Activated T-cell treated with anti-CD3 and anti-CD28 coated beads, Interleukin-2, amount 50 U/mL, for 72 hours (primary cell): ENCODE data around the gene VWDE. TPM values are rescaled to one million over a fixed set of nuclear protein-coding genes. Genes with fewer than 3 reads are reported as not detected.

Source experiments
- ATAC-seq, 2 donors: fragments of 150-1000 bp; cut with Tn5 transposase; replicated peaks in 1 of 2; 2 replicates each; pipeline ENCODE4 v1.10.0; 2021; ENCODE audit warnings: moderate library complexity in 2 of 2, mild to moderate bottlenecking in 1 of 2
- DNase-seq, 2 donors: peaks; one replicate each; pipeline ENCODE4 v3.0.0; 2021 to 2022; ENCODE audit warnings: mixed read lengths in 1 of 2
- H3K27ac Mint-ChIP-seq: one replicate; pipeline ENCODE4 v1.8.0; 2022; ENCODE audit warnings: mild to moderate bottlenecking, moderate library complexity, mixed read lengths
- H3K27me3 Mint-ChIP-seq: one replicate; pipeline ENCODE4 v1.8.0; 2022; ENCODE audit warnings: low read depth, mixed read lengths
- H3K36me3 Mint-ChIP-seq, 2 donors: one replicate each; pipeline ENCODE4 v1.8.0; 2022; ENCODE audit warnings: mixed read lengths in 2 of 2, mild to moderate bottlenecking in 1 of 2; ENCODE audit not compliant: insufficient read depth in 2 of 2
- H3K4me1 Mint-ChIP-seq: one replicate; pipeline ENCODE4 v1.8.0; 2022; ENCODE audit warnings: low read depth, mixed read lengths
- H3K4me3 Mint-ChIP-seq, 2 donors: one replicate each; pipeline ENCODE4 v1.8.0; 2022; ENCODE audit warnings: mild to moderate bottlenecking in 2 of 2, mixed read lengths in 2 of 2, moderate library complexity in 2 of 2
- H3K9me3 Mint-ChIP-seq, 2 donors: one replicate each; pipeline ENCODE4 v1.8.0; 2022; ENCODE audit warnings: mixed read lengths in 2 of 2
- total RNA-seq, 2 donors: library from RNA; stranded (reverse); gene quantifications; one replicate each; pipeline ENCODE4 v1.2.3, GENCODE V29; 2022

Gene VWDE
- total RNA-seq, 2 donors from 2014 or later = 0.43 to 2.7 TPM

GRCh38 chr7:12281038-12281437 lies 122.6 kb downstream of the VWDE start:
- ATAC-seq (no peak), DNase-seq (no peak)
- Mint-ChIP-seq H3K4me1 (peaks cover 10% of the 10 kb centered on the region), H3K4me3 (no peak overlapping the region), H3K36me3 (peaks cover 7 to 8% of the 10 kb centered on the region in 2 donors), H3K27me3 (peaks cover 6% of the 10 kb centered on the region), H3K27ac (no peak overlapping the region), H3K9me3 (peaks cover 5 to 6% of the 10 kb centered on the region in 2 donors)

Other genes with a start within 250 kb of the VWDE start
- 10 to 100 TPM; 30.5 to 31.6 TPM for gene TMEM106B, start 192.6 kb downstream of the VWDE start, total RNA-seq
- under 1 TPM; 0.10 to 0.14 TPM for gene SCIN, start 166.9 kb upstream of the VWDE start, total RNA-seq